ENCODE data around the gene MR1.
"Not testable (repeated sequence)": the region's sequence is repeated elsewhere in the genome, so short reads cannot be mapped to it uniquely, and the experiment has no call there.

Gene MR1

GRCh38 chr1:181040284-181040865 is 6.6 kb downstream of the MR1 start:
- in situ Hi-C loops (cut with MboI; ENCODE audit: low pct_unique_long_range_greater_than_20kb, low sequenced_read_pairs, unreplicated experiment): no loop called here
- DNase-seq (ENCODE audit: low spot score): no peak
- TF ChIP-seq, protein P1, sequence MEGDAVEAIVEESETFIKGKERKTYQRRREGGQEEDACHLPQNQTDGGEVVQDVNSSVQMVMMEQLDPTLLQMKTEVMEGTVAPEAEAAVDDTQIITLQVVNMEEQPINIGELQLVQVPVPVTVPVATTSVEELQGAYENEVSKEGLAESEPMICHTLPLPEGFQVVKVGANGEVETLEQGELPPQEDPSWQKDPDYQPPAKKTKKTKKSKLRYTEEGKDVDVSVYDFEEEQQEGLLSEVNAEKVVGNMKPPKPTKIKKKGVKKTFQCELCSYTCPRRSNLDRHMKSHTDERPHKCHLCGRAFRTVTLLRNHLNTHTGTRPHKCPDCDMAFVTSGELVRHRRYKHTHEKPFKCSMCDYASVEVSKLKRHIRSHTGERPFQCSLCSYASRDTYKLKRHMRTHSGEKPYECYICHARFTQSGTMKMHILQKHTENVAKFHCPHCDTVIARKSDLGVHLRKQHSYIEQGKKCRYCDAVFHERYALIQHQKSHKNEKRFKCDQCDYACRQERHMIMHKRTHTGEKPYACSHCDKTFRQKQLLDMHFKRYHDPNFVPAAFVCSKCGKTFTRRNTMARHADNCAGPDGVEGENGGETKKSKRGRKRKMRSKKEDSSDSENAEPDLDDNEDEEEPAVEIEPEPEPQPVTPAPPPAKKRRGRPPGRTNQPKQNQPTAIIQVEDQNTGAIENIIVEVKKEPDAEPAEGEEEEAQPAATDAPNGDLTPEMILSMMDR (IDR thresholded peaks at IDR 0.05; ENCODE audit: extremely low read depth, insufficient read depth, missing control alignments): no peak

GRCh38 chr1:181043025-181043888 is 9.5 kb downstream of the MR1 start:
- TF ChIP-seq, protein P1 (IDR thresholded peaks at IDR 0.05; ENCODE audit: extremely low read depth, insufficient read depth, missing control alignments): no peak
- in situ Hi-C loops (cut with MboI; ENCODE audit: low pct_unique_long_range_greater_than_20kb, low sequenced_read_pairs, unreplicated experiment): no loop called here
- DNase-seq (ENCODE audit: low spot score): no peak

GRCh38 chr1:181044449-181044966 is 10.7 kb downstream of the MR1 start:
- in situ Hi-C loops (cut with MboI; ENCODE audit: low pct_unique_long_range_greater_than_20kb, low sequenced_read_pairs, unreplicated experiment): no loop called here

GRCh38 chr1:181045946-181046345 is 12.2 kb downstream of the MR1 start:
- in situ Hi-C loops (cut with MboI; ENCODE audit: low pct_unique_long_range_greater_than_20kb, low sequenced_read_pairs, unreplicated experiment); DNase-seq (ENCODE audit: low spot score): not testable (repeated sequence)

More at GRCh38 chr1:181044449-181044966, 10.7 kb downstream of the MR1 start:
- DNase-seq (ENCODE audit: low spot score): peak; percentile 72
- TF ChIP-seq, protein P1 (IDR thresholded peaks at IDR 0.05; ENCODE audit: extremely low read depth, insufficient read depth, missing control alignments): no peak

- DNase-seq (ENCODE audit: low spot score): no peak
- TF ChIP-seq, protein P1 (IDR thresholded peaks at IDR 0.05; ENCODE audit: extremely low read depth, insufficient read depth, missing control alignments): no peak
- in situ Hi-C loops (cut with MboI; ENCODE audit: low pct_unique_long_range_greater_than_20kb, low sequenced_read_pairs, unreplicated experiment): no loop called here
Measured at GRCh38 chr1:181049378-181049777, 15.6 kb downstream of the MR1 start.

- in situ Hi-C loops (cut with MboI; ENCODE audit: low pct_unique_long_range_greater_than_20kb, low sequenced_read_pairs, unreplicated experiment): no loop called here
- DNase-seq (ENCODE audit: low spot score): no peak
- TF ChIP-seq, protein P1 (IDR thresholded peaks at IDR 0.05; ENCODE audit: extremely low read depth, insufficient read depth, missing control alignments): no peak
Measured at GRCh38 chr1:181050922-181051321, 17.1 kb downstream of the MR1 start.

- TF ChIP-seq, protein P1 (IDR thresholded peaks at IDR 0.05; ENCODE audit: extremely low read depth, insufficient read depth, missing control alignments): no peak
- DNase-seq (ENCODE audit: low spot score): no peak
- in situ Hi-C loops (cut with MboI; ENCODE audit: low pct_unique_long_range_greater_than_20kb, low sequenced_read_pairs, unreplicated experiment): no loop called here
Measured at GRCh38 chr1:181056560-181056959, 22.8 kb downstream of the MR1 start.

Measured in GM13977 (cell line).